A673 (cell line): ENCODE results near the gene DIPK1B.

Experiments used
- EZH2 ChIP-seq: fragments of 200-600 bp; sonication (generic); IDR thresholded peaks from 2 replicates; pipeline ENCODE4 v1.6.1; 2017; ENCODE audit warnings: borderline replicate concordance, low read depth, mild to moderate bottlenecking, mixed read lengths, antibody characterized with exemption, low read length; ENCODE audit not compliant: poor library complexity, severe bottlenecking
- TF ChIP-seq, protein P1 (sequence below): fragments of 300-800, 200-600 bp; sonication (generic); conservative IDR thresholded peaks from 2 replicates; pipeline ENCODE4 v1.5.1; 2017; ENCODE audit warnings: low read depth, mild to moderate bottlenecking, antibody characterized with exemption, low read length, moderate library complexity, mixed read lengths

DNA sequence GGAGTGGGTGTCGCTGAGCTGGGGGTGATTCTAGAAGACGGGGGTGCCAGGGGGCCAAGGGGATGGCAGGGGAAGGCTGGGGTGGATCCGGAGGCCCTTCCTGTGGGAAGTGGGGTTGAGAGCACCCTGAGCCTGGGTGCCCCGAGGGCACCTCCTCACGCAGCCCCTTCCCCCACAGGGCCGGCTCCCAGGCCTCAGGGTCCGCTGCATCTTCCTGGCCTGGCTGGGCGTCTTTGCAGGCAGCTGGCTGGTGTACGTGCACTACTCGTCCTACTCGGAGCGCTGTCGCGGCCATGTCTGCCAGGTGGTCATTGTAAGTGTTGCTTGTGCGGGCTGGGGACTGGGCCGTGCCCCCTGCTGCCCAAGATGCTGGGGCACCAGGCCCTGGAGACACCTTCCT lies 5.0 kb downstream of the DIPK1B start:
- TF ChIP-seq, protein P1, sequence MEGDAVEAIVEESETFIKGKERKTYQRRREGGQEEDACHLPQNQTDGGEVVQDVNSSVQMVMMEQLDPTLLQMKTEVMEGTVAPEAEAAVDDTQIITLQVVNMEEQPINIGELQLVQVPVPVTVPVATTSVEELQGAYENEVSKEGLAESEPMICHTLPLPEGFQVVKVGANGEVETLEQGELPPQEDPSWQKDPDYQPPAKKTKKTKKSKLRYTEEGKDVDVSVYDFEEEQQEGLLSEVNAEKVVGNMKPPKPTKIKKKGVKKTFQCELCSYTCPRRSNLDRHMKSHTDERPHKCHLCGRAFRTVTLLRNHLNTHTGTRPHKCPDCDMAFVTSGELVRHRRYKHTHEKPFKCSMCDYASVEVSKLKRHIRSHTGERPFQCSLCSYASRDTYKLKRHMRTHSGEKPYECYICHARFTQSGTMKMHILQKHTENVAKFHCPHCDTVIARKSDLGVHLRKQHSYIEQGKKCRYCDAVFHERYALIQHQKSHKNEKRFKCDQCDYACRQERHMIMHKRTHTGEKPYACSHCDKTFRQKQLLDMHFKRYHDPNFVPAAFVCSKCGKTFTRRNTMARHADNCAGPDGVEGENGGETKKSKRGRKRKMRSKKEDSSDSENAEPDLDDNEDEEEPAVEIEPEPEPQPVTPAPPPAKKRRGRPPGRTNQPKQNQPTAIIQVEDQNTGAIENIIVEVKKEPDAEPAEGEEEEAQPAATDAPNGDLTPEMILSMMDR = no peak
- TF ChIP-seq EZH2 = no peak
